BLaER1 treated with 17β-estradiol and CSF1 and Interleukin-3, amounts not matched to agents 10 nM and 100 nM (cell line): Measurements from ENCODE around the gene GP9.

Experiments
- H3K27ac ChIP-seq, 11 experiments: shearing (Covaris generic); formaldehyde crosslinking; 2 replicates each; pipeline ENCODE4 v1.8.1; 2022
- H3K27me3 ChIP-seq, 11 experiments: shearing (Covaris generic); formaldehyde crosslinking; 2 replicates each; pipeline ENCODE4 v1.8.1; 2022
- H3K36me3 ChIP-seq, 11 experiments: shearing (Covaris generic); formaldehyde crosslinking; 2 replicates each; pipeline ENCODE4 v1.8.1; 2022
- H3K4me1 ChIP-seq, 10 experiments: shearing (Covaris generic); formaldehyde crosslinking; 2 replicates each; pipeline ENCODE4 v1.8.1; 2022
- H3K4me2 ChIP-seq, 11 experiments: shearing (Covaris generic); formaldehyde crosslinking; 2 replicates each; pipeline ENCODE4 v1.8.1; 2022
- H3K4me3 ChIP-seq, 10 experiments: shearing (Covaris generic); formaldehyde crosslinking; 2 replicates each; pipeline ENCODE4 v1.8.1; 2022
- H3K9ac ChIP-seq, 11 experiments: shearing (Covaris generic); formaldehyde crosslinking; 2 replicates each; pipeline ENCODE4 v1.8.1; 2022
- H3K9me3 ChIP-seq, 11 experiments: shearing (Covaris generic); formaldehyde crosslinking; replicated peaks in 1 of 11; 2 replicates each; pipeline ENCODE4 v1.8.1; 2022
- H4K20me1 ChIP-seq, 11 experiments: shearing (Covaris generic); formaldehyde crosslinking; 2 replicates each; pipeline ENCODE4 v1.8.1; 2022
- Cebpa-rat ChIP-seq, 11 experiments: shearing (Covaris generic); IDR thresholded peaks; 2 replicates each; pipeline ENCODE4 v1.8.1; 2022

Gene GP9

GRCh38 chr3:129039271-129040038 lies 21.1 kb upstream of the GP9 start:
- no peaks in the 10 kb centered on the region for H3K36me3 ChIP-seq
- peaks cover 0 to 10% (median 4%) of the 10 kb centered on the region in 11 experiments; a peak in 8 of 22 replicates for H3K27me3 ChIP-seq
- 0 out of 22 replicates have a peak overlapping the region, but pooled peaks of 1 of the 11 experiments have one; percentile 15 for H3K27ac ChIP-seq
- H3K4me2 ChIP-seq: peak overlapping the region; percentile 34 to 83 (median 71); a peak in 21 of 22 replicates
- peaks cover 0 to 6% (median 4%) of the 10 kb centered on the region in 11 experiments; a peak in 16 of 22 replicates for H3K9me3 ChIP-seq
- H3K9ac ChIP-seq: peak overlapping the region in 1 of 11 experiments; percentile 29; a peak in 2 of 22 replicates
- H4K20me1 ChIP-seq: peaks cover 0 to 9% (median 0%) of the 10 kb centered on the region in 11 experiments; a peak in 2 of 22 replicates
- H3K4me1 ChIP-seq: peaks cover 33 to 58% (median 49%) of the 10 kb centered on the region in 10 experiments
- TF ChIP-seq Cebpa-rat (IDR thresholded peaks at IDR 0.05): no peak
- H3K4me3 ChIP-seq: no peak overlapping the region

GRCh38 chr3:129040039-129040336 lies 20.6 kb upstream of the GP9 start:
- H3K9ac ChIP-seq: peak overlapping the region in 1 of 11 experiments; percentile 29; a peak in 1 of 22 replicates
- H4K20me1 ChIP-seq: peaks cover 0 to 9% (median 0%) of the 10 kb centered on the region in 11 experiments; a peak in 2 of 22 replicates
- peak overlapping the region in 10 of 11 experiments; percentile 43 to 83 (median 73); a peak in 19 of 22 replicates for H3K4me2 ChIP-seq
- peaks cover 27 to 53% (median 44%) of the 10 kb centered on the region in 10 experiments for H3K4me1 ChIP-seq
- peaks cover 3 to 15% (median 8%) of the 10 kb centered on the region in 11 experiments; a peak in 21 of 22 replicates for H3K27me3 ChIP-seq
- peaks cover 3 to 11% (median 9%) of the 10 kb centered on the region in 11 experiments; a peak in 21 of 22 replicates for H3K9me3 ChIP-seq
- H3K4me3 ChIP-seq: no peak overlapping the region
- H3K27ac ChIP-seq: no peak overlapping the region
- TF ChIP-seq Cebpa-rat (IDR thresholded peaks at IDR 0.05): no peak
- no peaks in the 10 kb centered on the region for H3K36me3 ChIP-seq

- Histone ChIP-seq H3K9ac (0 out of 22 replicates have a peak overlapping the region, but pooled peaks of 1 of the 11 experiments have one; percentile 29), H3K27ac (no peak overlapping the region), H4K20me1 (peaks cover 0 to 9% (median 0%) of the 10 kb centered on the region in 11 experiments; a peak in 2 of 22 replicates), H3K9me3 (peaks cover 10 to 18% (median 17%) of the 10 kb centered on the region in 11 experiments), H3K4me2 (peak overlapping the region in 8 of 11 experiments; percentile 43 to 83 (median 76); a peak in 16 of 22 replicates), H3K4me3 (no peak overlapping the region), H3K36me3 (no peaks in the 10 kb centered on the region), H3K27me3 (peaks cover 10 to 23% (median 16%) of the 10 kb centered on the region in 11 experiments), H3K4me1 (peaks cover 20 to 45% (median 37%) of the 10 kb centered on the region in 10 experiments)
- TF ChIP-seq Cebpa-rat (IDR thresholded peaks at IDR 0.05): no peak
These were observed 19.8 kb upstream of the GP9 start for GRCh38 chr3:129040579-129041300.

GRCh38 chr3:129045675-129046036 lies 14.9 kb upstream of the GP9 start:
- Histone ChIP-seq H3K27ac (no peak overlapping the region), H3K36me3 (no peaks in the 10 kb centered on the region), H3K4me1 (peaks cover 0 to 16% (median 6%) of the 10 kb centered on the region in 10 experiments; a peak in 7 of 20 replicates), H3K27me3 (peaks cover 23 to 39% (median 31%) of the 10 kb centered on the region in 11 experiments), H4K20me1 (no peaks in the 10 kb centered on the region), H3K4me2 (peak overlapping the region in 6 of 11 experiments; percentile 17 to 26 (median 21); a peak in 5 of 22 replicates), H3K4me3 (no peak overlapping the region; a peak in 1 of 20 replicates), H3K9ac (no peak overlapping the region), H3K9me3 (peaks cover 23 to 51% (median 41%) of the 10 kb centered on the region in 11 experiments)
- TF ChIP-seq Cebpa-rat (IDR thresholded peaks at IDR 0.05): no peak

- no peak for TF ChIP-seq Cebpa-rat (IDR thresholded peaks at IDR 0.05)
- no peaks in the 10 kb centered on the region for H3K36me3 ChIP-seq
- peaks cover 23 to 51% (median 41%) of the 10 kb centered on the region in 11 experiments for H3K9me3 ChIP-seq
- H3K4me3 ChIP-seq: no peak overlapping the region; a peak in 1 of 20 replicates
- H3K4me1 ChIP-seq: peaks cover 0 to 18% (median 8%) of the 10 kb centered on the region in 10 experiments; a peak in 11 of 20 replicates
- H3K9ac ChIP-seq: no peak overlapping the region
- H3K27me3 ChIP-seq: peaks cover 23 to 39% (median 31%) of the 10 kb centered on the region in 11 experiments
- no peak overlapping the region for H3K27ac ChIP-seq
- no peaks in the 10 kb centered on the region for H4K20me1 ChIP-seq
- H3K4me2 ChIP-seq: peak overlapping the region in 6 of 11 experiments; percentile 17 to 26 (median 21); a peak in 8 of 22 replicates
These were observed 14.4 kb upstream of the GP9 start for GRCh38 chr3:129046037-129046731.

- H3K36me3 ChIP-seq: no peaks in the 10 kb centered on the region
- peak overlapping the region in 1 of 11 experiments; percentile 25; a peak in 1 of 22 replicates for H3K4me2 ChIP-seq
- H4K20me1 ChIP-seq: no peaks in the 10 kb centered on the region
- peaks cover 23 to 51% (median 41%) of the 10 kb centered on the region in 11 experiments for H3K9me3 ChIP-seq
- H3K4me1 ChIP-seq: peaks cover 0 to 25% (median 16%) of the 10 kb centered on the region in 10 experiments; a peak in 13 of 20 replicates
- H3K27me3 ChIP-seq: peaks cover 23 to 39% (median 31%) of the 10 kb centered on the region in 11 experiments
- no peak overlapping the region for H3K9ac ChIP-seq
- H3K4me3 ChIP-seq: no peak overlapping the region
- H3K27ac ChIP-seq: no peak overlapping the region
- TF ChIP-seq Cebpa-rat (IDR thresholded peaks at IDR 0.05): no peak
These were observed 13.6 kb upstream of the GP9 start for GRCh38 chr3:129046732-129047552.

GRCh38 chr3:129047553-129047839 lies 13.1 kb upstream of the GP9 start:
- Histone ChIP-seq H3K4me1 (peaks cover 0 to 28% (median 19%) of the 10 kb centered on the region in 10 experiments; a peak in 13 of 20 replicates), H3K9me3 (peaks cover 23 to 51% (median 41%) of the 10 kb centered on the region in 11 experiments), H3K4me3 (no peak overlapping the region), H4K20me1 (no peaks in the 10 kb centered on the region), H3K4me2 (no peak overlapping the region), H3K9ac (no peak overlapping the region), H3K27me3 (peaks cover 23 to 39% (median 31%) of the 10 kb centered on the region in 11 experiments), H3K27ac (no peak overlapping the region), H3K36me3 (no peaks in the 10 kb centered on the region)
- TF ChIP-seq Cebpa-rat (IDR thresholded peaks at IDR 0.05): no peak
